HUES64 (cell line): ENCODE data around the gene TFCP2L1.

Source experiments
- H3K27ac ChIP-seq: 2 replicates; pipeline ENCODE4 v1.7.0; 2013; ENCODE audit warnings: low read depth, low read length, inconsistent platforms
- H3K27me3 ChIP-seq: 2 replicates; pipeline ENCODE4 v1.6.1; 2013; ENCODE audit warnings: mild to moderate bottlenecking, low read length; ENCODE audit not compliant: insufficient read depth
- H3K36me3 ChIP-seq: 2 replicates; pipeline ENCODE4 v1.6.1; 2013; ENCODE audit warnings: mild to moderate bottlenecking, low read length; ENCODE audit not compliant: insufficient read depth
- H3K4me1 ChIP-seq: 2 replicates; pipeline ENCODE4 v1.6.1; 2013; ENCODE audit warnings: mild to moderate bottlenecking, low read length, moderate library complexity; ENCODE audit not compliant: insufficient read depth
- H3K4me3 ChIP-seq: 2 replicates; pipeline ENCODE4 v1.5.1; 2013; ENCODE audit warnings: mild to moderate bottlenecking, low read length, moderate library complexity
- H3K9ac ChIP-seq: 2 replicates; pipeline ENCODE4 v1.6.1; 2013; ENCODE audit warnings: mild to moderate bottlenecking, low read depth, low read length
- H3K9me3 ChIP-seq: 2 replicates; pipeline ENCODE4 v1.6.1; 2013; ENCODE audit warnings: low read depth, low read length; ENCODE audit not compliant: insufficient read depth
- WGBS: fragments of 150-250, 120-280 bp; methylation state at CpG from one replicate; pipeline ENCODE4 v1.1.7; 2013; ENCODE audit warnings: missing lambda C conversion rate; 5-methylcytosine and 5-hydroxymethylcytosine counted together

TFCP2L1 gene

DNA sequence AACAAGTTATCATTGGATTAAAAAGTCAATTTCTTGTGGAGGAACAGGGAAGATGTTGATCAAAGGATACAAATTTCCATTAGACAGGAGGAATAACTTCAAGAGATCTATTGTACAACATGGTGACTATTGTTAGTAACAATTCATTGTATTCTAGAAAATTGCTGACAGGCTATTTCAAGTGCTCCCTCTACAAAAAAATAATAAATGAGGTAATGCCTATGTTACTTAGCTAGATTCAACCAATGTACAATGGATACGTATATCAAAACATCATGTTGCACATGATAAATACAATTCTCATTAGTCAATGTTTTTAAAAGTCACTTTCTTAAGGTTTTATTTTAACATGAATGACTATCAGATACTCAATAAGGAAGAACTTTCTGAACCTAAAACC lies 33.5 kb downstream of the TFCP2L1 start:
- Histone ChIP-seq H3K27ac (no peak overlapping the region), H3K9me3 (no peaks in the 10 kb centered on the region), H3K27me3 (no peaks in the 10 kb centered on the region), H3K36me3 (no peaks in the 10 kb centered on the region), H3K4me1 (no peaks in the 10 kb centered on the region), H3K9ac (no peak overlapping the region), H3K4me3 (no peak overlapping the region)
- no CpG with 5 or more reads among the region's 1 CpG for WGBS

DNA sequence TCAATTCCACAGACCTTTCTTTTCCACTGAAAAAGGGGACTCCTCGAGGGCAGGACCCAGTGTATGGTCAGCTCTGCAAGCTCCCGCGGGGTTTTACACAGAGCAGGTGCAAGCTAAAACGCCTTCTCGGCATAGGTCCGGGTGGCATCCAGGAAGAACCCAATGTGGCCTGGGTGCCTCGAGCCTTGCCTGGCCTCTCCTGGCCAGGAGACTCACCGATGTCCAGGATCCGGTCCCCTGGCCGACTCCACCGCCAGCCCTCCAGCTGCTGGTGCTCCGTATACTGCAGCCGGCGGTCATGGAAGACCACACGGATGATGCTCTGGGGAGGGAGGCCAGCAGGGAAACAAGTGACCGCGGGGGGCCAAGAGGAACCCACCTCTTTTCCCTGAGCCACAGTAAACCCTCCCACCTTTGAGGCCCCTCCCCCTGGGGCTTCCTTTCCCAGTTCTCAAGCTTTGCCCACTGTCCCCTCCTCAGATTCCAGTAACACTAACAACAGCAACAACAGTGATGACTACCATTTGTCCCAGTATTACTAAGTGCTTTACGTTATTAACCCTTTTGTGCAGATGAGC lies 36.1 kb downstream of the TFCP2L1 start:
- H3K27ac ChIP-seq, result no peak overlapping the region
- H3K27me3 ChIP-seq, result no peaks in the 10 kb centered on the region

DNA sequence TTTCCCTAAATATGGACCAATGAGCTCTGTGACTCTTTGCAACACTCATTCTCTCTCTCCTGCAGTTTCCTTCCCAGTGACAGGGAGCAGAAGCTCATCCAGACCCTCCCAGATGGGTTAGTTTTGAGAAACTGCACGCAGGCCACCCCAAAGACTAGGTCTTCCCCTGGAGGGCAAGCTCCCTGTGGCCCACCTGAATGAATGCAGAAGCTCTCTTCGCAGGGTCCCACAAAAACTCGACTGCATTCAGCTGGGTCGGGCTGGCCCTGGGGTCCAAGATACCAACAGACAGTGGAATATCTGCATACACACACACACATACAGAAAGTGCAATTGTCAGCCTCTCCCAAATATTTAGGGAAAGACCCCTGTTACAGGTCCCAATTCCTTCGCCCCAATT lies 37.0 kb downstream of the TFCP2L1 start:
- Histone ChIP-seq H3K4me3 (no peak overlapping the region), H3K9me3 (no peaks in the 10 kb centered on the region), H3K36me3 (no peaks in the 10 kb centered on the region), H3K27ac (no peak overlapping the region), H3K4me1 (no peaks in the 10 kb centered on the region), H3K27me3 (no peaks in the 10 kb centered on the region), H3K9ac (no peak overlapping the region)
- WGBS, result 91% methylated on average over 5 of the region's 5 CpGs

More for the DNA sequence above, 36.1 kb downstream of the TFCP2L1 start:
- 92% methylated on average over 18 of the region's 18 CpGs for WGBS
- H3K4me3 ChIP-seq, result no peak overlapping the region
- H3K9ac ChIP-seq, result no peak overlapping the region
- H3K4me1 ChIP-seq, result no peaks in the 10 kb centered on the region
- no peaks in the 10 kb centered on the region for H3K36me3 ChIP-seq
- H3K9me3 ChIP-seq, result no peaks in the 10 kb centered on the region

DNA sequence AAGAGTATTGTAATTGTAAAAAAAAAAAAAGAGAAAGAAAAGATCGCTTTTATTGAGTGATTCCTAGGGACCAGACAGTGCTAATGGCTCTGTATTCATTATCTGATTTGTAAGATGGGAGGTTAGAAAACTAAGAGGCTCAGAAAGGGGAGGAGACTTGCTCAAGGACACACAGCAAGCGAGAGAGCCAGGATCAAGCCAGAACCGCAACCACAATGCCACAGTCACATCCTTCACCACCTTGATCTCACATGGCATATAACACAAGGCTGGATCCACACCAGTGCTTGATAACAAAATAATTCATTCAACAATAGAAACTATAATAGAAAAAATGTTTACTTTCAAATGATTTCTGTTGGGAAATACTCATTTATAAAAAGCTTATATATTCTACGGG lies 37.5 kb downstream of the TFCP2L1 start:
- H3K27me3 ChIP-seq, result no peaks in the 10 kb centered on the region
- WGBS, result 98% methylated on average over 4 of the region's 4 CpGs
- H3K27ac ChIP-seq, result no peak overlapping the region
- no peak overlapping the region for H3K4me3 ChIP-seq
- no peaks in the 10 kb centered on the region for H3K9me3 ChIP-seq
- no peaks in the 10 kb centered on the region for H3K36me3 ChIP-seq
- H3K9ac ChIP-seq, result no peak overlapping the region
- H3K4me1 ChIP-seq, result no peaks in the 10 kb centered on the region

DNA sequence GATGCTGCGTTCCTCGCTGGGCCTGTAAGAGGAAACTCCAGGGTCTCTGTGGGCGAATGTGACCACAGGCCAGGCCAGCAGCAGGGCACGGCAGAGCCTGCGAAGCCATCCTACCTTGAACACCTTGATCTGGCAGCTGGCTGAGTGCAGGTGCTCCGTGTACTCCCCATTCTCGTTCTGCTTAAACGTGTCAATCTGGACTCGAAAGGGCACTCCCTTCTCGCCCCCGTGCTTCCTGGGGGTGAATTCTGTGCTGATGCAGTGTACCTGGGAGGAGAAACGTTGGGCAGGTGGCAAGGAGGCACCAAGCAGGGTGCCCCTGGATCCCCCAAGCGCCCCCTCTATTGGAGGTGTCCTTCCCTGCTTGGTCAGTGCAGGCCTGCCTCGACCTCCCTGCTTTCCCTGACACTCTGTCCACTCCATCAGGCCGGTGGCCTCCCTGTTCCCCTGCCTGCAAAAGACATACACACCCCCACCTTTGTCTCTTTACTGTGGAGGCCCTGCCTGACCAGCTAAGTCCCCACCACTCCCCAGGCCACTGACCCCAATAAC lies 38.2 kb downstream of the TFCP2L1 start:
- Histone ChIP-seq H3K4me3 (no peak overlapping the region), H3K9ac (no peak overlapping the region), H3K9me3 (no peaks in the 10 kb centered on the region), H3K27me3 (no peaks in the 10 kb centered on the region), H3K4me1 (no peaks in the 10 kb centered on the region), H3K36me3 (no peaks in the 10 kb centered on the region), H3K27ac (no peak overlapping the region)
- WGBS, result 93% methylated on average over 15 of the region's 15 CpGs

DNA sequence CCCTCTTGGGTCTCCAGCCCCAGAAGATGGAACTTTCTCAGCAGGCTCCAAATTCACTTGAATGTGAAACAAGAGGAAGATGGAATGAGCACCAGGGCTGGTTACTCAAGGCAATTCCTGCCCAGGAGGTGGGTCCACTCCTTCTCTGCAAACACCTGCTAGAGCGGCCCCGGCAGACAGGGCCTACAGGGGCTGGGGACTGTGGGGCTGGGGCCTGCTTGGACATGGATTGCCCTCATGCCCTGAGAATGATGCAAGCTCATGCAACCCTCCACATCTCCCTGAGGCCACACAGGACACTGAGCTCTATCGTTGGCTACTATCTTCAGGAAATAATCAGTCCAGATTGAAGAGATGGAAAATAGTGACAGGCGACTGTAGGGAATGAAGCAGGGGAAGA lies 39.1 kb downstream of the TFCP2L1 start:
- Histone ChIP-seq H3K9ac (no peak overlapping the region), H3K4me1 (no peaks in the 10 kb centered on the region), H3K27ac (no peak overlapping the region), H3K4me3 (no peak overlapping the region), H3K36me3 (no peaks in the 10 kb centered on the region), H3K9me3 (no peaks in the 10 kb centered on the region), H3K27me3 (no peaks in the 10 kb centered on the region)
- 95% methylated on average over 4 of the region's 4 CpGs for WGBS

DNA sequence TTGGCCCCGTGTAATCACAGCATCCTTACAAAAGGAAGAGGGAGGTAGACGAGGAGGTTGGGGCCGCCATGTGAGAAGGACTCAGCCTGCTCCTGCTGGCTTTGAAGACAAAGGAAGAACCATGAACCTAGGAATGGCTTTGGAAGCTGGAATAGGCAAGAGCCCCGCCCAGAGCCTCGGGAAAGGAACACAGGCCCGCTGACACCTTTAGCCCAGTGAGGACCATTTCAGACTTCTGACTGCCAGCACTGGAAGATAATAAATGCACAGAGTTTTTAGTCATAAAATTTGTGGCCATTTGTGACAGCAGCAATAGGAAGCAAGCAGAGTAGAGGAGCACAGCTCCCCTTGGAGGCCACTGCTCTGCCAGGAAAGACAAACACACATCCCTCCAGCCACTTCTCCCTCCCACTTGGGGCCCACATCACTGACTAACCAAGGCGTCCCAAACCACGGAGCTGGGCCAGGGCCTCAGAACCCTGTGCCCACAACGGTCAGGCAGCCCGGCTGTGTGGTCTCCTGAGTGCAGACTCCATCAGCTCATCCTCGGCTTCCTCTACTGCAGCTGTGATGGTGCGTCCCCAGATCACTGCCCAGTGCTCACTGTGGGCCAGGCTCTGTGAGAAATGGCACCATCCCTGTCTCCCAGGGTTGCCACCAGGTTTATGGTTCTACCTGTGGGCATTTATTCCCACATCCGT lies 39.7 kb downstream of the TFCP2L1 start:
- H3K4me3 ChIP-seq, result no peak overlapping the region
- H3K9me3 ChIP-seq, result no peaks in the 10 kb centered on the region
- no peaks in the 10 kb centered on the region for H3K4me1 ChIP-seq
- no peaks in the 10 kb centered on the region for H3K27me3 ChIP-seq
- no peaks in the 10 kb centered on the region for H3K36me3 ChIP-seq
- H3K27ac ChIP-seq, result no peak overlapping the region
- 90% methylated on average over 13 of the region's 13 CpGs for WGBS
- no peak overlapping the region for H3K9ac ChIP-seq

DNA sequence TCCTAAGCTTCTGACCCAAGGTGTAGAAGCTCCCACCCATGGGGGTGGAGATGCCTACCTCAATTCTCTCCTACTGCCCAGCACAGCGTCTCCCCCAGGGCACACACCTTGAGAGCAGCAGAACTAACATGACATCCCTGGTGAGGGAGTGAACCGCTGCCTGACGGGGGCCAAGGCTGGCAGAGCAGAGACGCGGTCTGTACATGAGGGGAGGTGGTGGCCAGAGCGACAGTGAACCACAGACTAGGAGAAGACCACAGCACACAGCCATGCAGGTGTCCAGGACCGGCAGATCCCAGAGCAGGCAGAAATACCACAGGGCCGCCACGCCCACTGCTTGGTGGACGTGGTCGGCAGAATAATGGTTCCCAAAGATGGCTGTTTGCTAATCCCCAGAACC lies 40.4 kb downstream of the TFCP2L1 start:
- no peaks in the 10 kb centered on the region for H3K4me1 ChIP-seq
- H3K27me3 ChIP-seq, result no peaks in the 10 kb centered on the region
- no peak overlapping the region for H3K4me3 ChIP-seq
- no peak overlapping the region for H3K9ac ChIP-seq
- H3K9me3 ChIP-seq, result no peaks in the 10 kb centered on the region
- WGBS, result 90% methylated on average over 11 of the region's 11 CpGs
- H3K36me3 ChIP-seq, result no peaks in the 10 kb centered on the region
- no peak overlapping the region for H3K27ac ChIP-seq

DNA sequence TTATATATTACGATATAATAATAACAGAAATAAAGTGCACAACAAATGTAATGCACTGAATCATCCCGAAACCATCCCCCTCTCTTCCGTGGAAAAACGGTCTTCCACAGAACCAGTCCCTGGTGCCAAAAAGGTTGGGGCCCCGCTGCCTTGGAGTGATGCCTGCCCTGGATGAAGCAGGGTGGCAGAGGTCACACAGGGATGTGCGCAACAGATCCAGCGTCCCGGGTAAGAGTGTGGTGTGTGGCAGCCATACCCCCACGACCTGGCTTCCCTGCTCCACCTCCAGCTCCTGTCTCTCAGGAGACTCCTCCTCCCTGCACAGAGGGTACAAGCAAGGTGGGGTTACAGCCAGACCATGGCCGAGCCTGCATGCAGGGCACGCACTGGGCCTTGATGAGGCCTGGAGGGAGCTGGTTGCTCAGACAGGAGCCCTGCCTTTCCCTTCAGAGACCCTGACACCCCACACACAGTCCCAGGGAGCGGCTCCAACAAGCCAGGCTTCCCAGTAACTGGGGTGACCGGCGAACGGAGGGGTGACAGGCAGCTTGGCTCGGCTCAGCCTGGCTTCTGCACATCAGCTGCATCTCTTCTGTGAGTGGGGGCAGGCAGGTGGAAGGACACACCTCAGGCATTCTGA lies 41.1 kb downstream of the TFCP2L1 start:
- Histone ChIP-seq H3K27ac (no peak overlapping the region), H3K4me1 (no peaks in the 10 kb centered on the region), H3K36me3 (no peaks in the 10 kb centered on the region), H3K9ac (no peak overlapping the region), H3K27me3 (no peaks in the 10 kb centered on the region), H3K4me3 (no peak overlapping the region), H3K9me3 (no peaks in the 10 kb centered on the region)
- WGBS, result 92% methylated on average over 15 of the region's 16 CpGs

DNA sequence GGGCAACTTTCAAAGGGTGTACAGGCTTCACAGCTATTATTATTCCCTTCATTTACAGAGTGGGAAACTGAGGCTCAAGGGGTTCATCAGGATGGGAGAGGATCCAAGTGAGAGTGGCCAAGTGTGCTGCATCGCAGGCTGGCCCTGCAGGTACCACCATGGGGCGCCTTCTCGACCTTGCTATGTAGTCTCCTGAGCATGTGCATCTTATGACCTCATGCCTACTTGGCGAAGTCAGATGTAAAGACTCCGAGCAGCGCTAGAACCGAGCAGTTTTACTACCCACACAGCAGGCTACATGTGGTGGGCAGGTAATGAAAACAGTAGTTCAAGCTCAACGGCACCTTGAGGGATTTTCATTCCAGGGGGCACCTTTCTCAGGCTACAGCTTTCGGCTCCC lies 42.0 kb downstream of the TFCP2L1 start:
- Histone ChIP-seq H3K9ac (no peak overlapping the region), H3K27me3 (no peaks in the 10 kb centered on the region), H3K4me3 (no peak overlapping the region), H3K9me3 (no peaks in the 10 kb centered on the region), H3K4me1 (no peaks in the 10 kb centered on the region), H3K36me3 (no peaks in the 10 kb centered on the region), H3K27ac (no peak overlapping the region)
- WGBS, result 97% methylated on average over 9 of the region's 9 CpGs

DNA sequence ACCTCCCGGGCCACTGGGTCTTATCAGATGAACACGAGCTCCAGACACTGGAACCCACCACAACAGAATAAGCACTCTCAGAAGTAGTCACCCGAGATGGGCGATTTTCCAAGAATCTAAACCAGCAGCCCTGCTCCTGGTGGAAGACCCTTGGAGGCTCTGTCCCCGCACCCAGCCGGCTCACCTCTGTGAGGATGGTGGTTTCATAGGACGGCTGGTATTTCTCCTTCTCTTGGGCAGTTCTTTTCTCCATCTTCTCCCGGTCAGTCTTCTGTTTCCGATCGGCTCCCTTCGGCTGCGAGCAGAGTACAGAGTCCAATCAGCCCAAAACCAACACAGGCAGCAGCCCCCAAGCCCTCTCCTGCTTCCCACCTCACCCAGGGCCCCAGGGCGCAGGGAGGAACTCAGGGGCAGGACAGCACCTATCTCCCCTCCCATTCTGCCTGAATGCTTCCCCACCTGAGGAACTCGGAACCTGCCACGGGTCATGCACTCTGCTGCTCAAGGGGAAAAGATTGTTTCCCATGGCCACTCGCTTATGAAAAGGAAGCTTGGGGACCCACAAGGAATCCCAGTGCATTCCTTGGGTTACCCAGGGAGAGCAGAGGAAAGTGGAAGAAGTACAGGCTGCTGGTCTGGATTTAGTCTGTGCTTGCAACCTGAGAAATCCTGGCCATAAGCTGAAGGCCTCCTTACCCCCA lies 42.7 kb downstream of the TFCP2L1 start:
- Histone ChIP-seq H3K9me3 (no peaks in the 10 kb centered on the region), H3K27me3 (no peaks in the 10 kb centered on the region), H3K4me3 (no peak overlapping the region), H3K36me3 (no peaks in the 10 kb centered on the region), H3K27ac (no peak overlapping the region), H3K9ac (no peak overlapping the region), H3K4me1 (no peaks in the 10 kb centered on the region)
- 85% methylated on average over 16 of the region's 16 CpGs for WGBS
